ENCODE results near the gene RAI1.
A peak's percentile ranks its signal among the peaks of the same experiment; 100 is the strongest.

RAI1 gene

GRCh38 chr17:17820463-17821158 lies 139.4 kb downstream of the RAI1 start:
- no peak for DNase-seq

GRCh38 chr17:17822189-17822588 lies 140.9 kb downstream of the RAI1 start:
- DNase-seq = no peak

GRCh38 chr17:17822616-17823015 lies 141.4 kb downstream of the RAI1 start:
- DNase-seq = no peak

GRCh38 chr17:17823433-17824118 lies 142.3 kb downstream of the RAI1 start:
- DNase-seq = peak; percentile 67

GRCh38 chr17:17824119-17824782 lies 143.0 kb downstream of the RAI1 start:
- no peak for DNase-seq

- DNase-seq = peak; percentile 14
Observed at GRCh38 chr17:17824783-17825614, 143.7 kb downstream of the RAI1 start.

GRCh38 chr17:17826342-17826713 lies 145.1 kb downstream of the RAI1 start:
- DNase-seq = no peak

GRCh38 chr17:17826942-17827785 lies 145.9 kb downstream of the RAI1 start:
- DNase-seq = no peak

- no peak for DNase-seq
Observed at GRCh38 chr17:17827826-17828621, 146.8 kb downstream of the RAI1 start.

- no peak for DNase-seq
Observed at GRCh38 chr17:17830269-17830567, 149.0 kb downstream of the RAI1 start.

- no peak for DNase-seq
Observed at GRCh38 chr17:17830740-17831207, 149.5 kb downstream of the RAI1 start.

GRCh38 chr17:17831208-17832031 lies 150.2 kb downstream of the RAI1 start:
- DNase-seq = no peak

- no peak for DNase-seq
Observed at GRCh38 chr17:17832032-17832363, 150.7 kb downstream of the RAI1 start.

- no peak for DNase-seq
Observed at GRCh38 chr17:17833658-17834357, 152.6 kb downstream of the RAI1 start.

GRCh38 chr17:17834974-17835373 lies 153.7 kb downstream of the RAI1 start:
- no peak for DNase-seq

GRCh38 chr17:17835415-17836249 lies 154.4 kb downstream of the RAI1 start:
- no peak for DNase-seq

GRCh38 chr17:17836250-17836817 lies 155.1 kb downstream of the RAI1 start:
- DNase-seq = peak; percentile 98

GRCh38 chr17:17836818-17837379 lies 155.6 kb downstream of the RAI1 start, which contains the start of gene SREBF1:
Gene SREBF1 (minus strand): TSS chr17:17836986. CDS start chr17:17836817, 169 bp downstream.
- DNase-seq = no peak
